B cell (primary cell): ENCODE measurements around the gene TAS2R39. TPM values are rescaled to one million over a fixed set of nuclear protein-coding genes. Genes with fewer than 3 reads are reported as not detected.
"Not testable (repeated sequence)": the region's sequence is repeated elsewhere in the genome, so short reads cannot be mapped to it uniquely, and the experiment has no call there.

Experiments
- ATAC-seq: fragments of 200-7000 bp; cut with Tn5 transposase; one replicate; pipeline ENCODE4 v1.10.0; 2021; ENCODE audit warnings: low read depth, mild to moderate bottlenecking, moderate number of reproducible peaks, moderate library complexity
- CTCF ChIA-PET: fragments of 350-600 bp; sonication (Branson Sonifier 250); formaldehyde crosslinking; loops from one replicate; lab custom pipeline; 2021; ENCODE audit warnings: antibody characterized with exemption, inconsistent platforms; lab: Charles Lee
- POLR2A ChIA-PET: fragments of 350-600 bp; sonication (Branson Sonifier 250); formaldehyde crosslinking; loops from one replicate; lab custom pipeline; 2021; ENCODE audit warnings: antibody characterized with exemption; lab: Charles Lee
- DNase-seq: peaks from one replicate; pipeline ENCODE4 v3.0.0; 2013
- H2AFZ ChIP-seq: 2 replicates; pipeline ENCODE4 v1.6.1; 2012; ENCODE audit warnings: mild to moderate bottlenecking, low read depth, low read length; ENCODE audit not compliant: insufficient read depth, poor library complexity, severe bottlenecking
- H3K27ac ChIP-seq, 2 donors: 1 replicate in 1 of 2; 2 replicates in 1 of 2; pipeline ENCODE4 v1.5.1; 2012 to 2013; ENCODE audit warnings: low read length in 2 of 2, mild to moderate bottlenecking in 2 of 2, moderate library complexity in 1 of 2
- H3K27me3 ChIP-seq, 4 experiments: fragments of 200-600 bp in 1 of 4; sonication (generic) in 1 of 4; replicated peaks in 1 of 4; 1 replicate in 2 of 4; 2 replicates in 2 of 4; pipeline versions ENCODE4 v1.6.1 to v1.7.0; 2013 to 2016; ENCODE audit warnings: low read length in 3 of 4, mild to moderate bottlenecking in 2 of 4, mixed read lengths in 1 of 4, moderate library complexity in 1 of 4; ENCODE audit not compliant: insufficient read depth in 4 of 4, control insufficient read depth in 3 of 4; ENCODE audit errors: control extremely low read depth in 1 of 4
- H3K36me3 ChIP-seq, 2 experiments: replicated peaks in 1 of 2; 1 replicate in 1 of 2; 2 replicates in 1 of 2; pipeline versions ENCODE4 v1.6.1 to v1.7.1; 2013; ENCODE audit warnings: low read length in 1 of 2; ENCODE audit not compliant: insufficient read depth in 2 of 2, control insufficient read depth in 1 of 2; ENCODE audit errors: control extremely low read depth in 1 of 2, extremely low read depth in 1 of 2
- H3K4me1 ChIP-seq, 2 donors: fragments of 200-600 bp in 1 of 2; sonication (generic) in 1 of 2; 1 replicate in 1 of 2; 2 replicates in 1 of 2; pipeline versions ENCODE4 v1.5.1 to v1.6.1; 2013 to 2017; ENCODE audit warnings: low read length in 2 of 2; ENCODE audit not compliant: control insufficient read depth in 2 of 2, insufficient read depth in 2 of 2
- H3K4me2 ChIP-seq: replicated peaks from 2 replicates; pipeline ENCODE3; 2012; ENCODE audit warnings: mild to moderate bottlenecking, low read depth, low read length; ENCODE audit not compliant: poor library complexity, severe bottlenecking
- H3K4me3 ChIP-seq, 5 experiments: fragments of 200-600 bp in 1 of 5; sonication (generic) in 1 of 5; 1 replicate in 3 of 5; 2 replicates in 2 of 5; pipeline versions ENCODE4 v1.5.1 to v1.7.0; 2011 to 2016; ENCODE audit warnings: low read length in 4 of 5, mild to moderate bottlenecking in 4 of 5, low read depth in 2 of 5, control low read depth in 1 of 5, moderate library complexity in 1 of 5; ENCODE audit not compliant: insufficient read depth in 1 of 5; ENCODE audit errors: control extremely low read depth in 1 of 5, extremely low read depth in 1 of 5
- H3K79me2 ChIP-seq: fragments of 200-600 bp; sonication (generic); one replicate; pipeline ENCODE4 v1.6.0; 2016; ENCODE audit warnings: low read length; ENCODE audit not compliant: control insufficient read depth, insufficient read depth
- H3K9ac ChIP-seq: fragments of 200-600 bp; sonication (generic); 2 replicates; pipeline ENCODE4 v1.6.1; 2017; ENCODE audit warnings: mild to moderate bottlenecking, low read length, moderate library complexity
- H3K9me3 ChIP-seq, 3 donors: one replicate each; pipeline versions ENCODE4 v1.6.1 to v1.7.1; 2013; ENCODE audit warnings: low read length in 2 of 3; ENCODE audit not compliant: control insufficient read depth in 2 of 3, insufficient read depth in 1 of 3; ENCODE audit errors: control extremely low read depth in 1 of 3
- H4K20me1 ChIP-seq: 2 replicates; pipeline ENCODE4 v1.6.0; 2012; ENCODE audit warnings: mild to moderate bottlenecking, low read length; ENCODE audit not compliant: insufficient read depth, control insufficient read depth, poor library complexity, severe bottlenecking
- H3K27ac Mint-ChIP-seq: one replicate; pipeline ENCODE4 v1.8.0; 2021; ENCODE audit warnings: mixed read lengths
- H3K27me3 Mint-ChIP-seq: one replicate; pipeline ENCODE4 v1.8.0; 2021; ENCODE audit warnings: mixed read lengths
- H3K4me1 Mint-ChIP-seq: one replicate; pipeline ENCODE4 v1.8.0; 2021; ENCODE audit warnings: mixed read lengths
- H3K4me3 Mint-ChIP-seq: one replicate; pipeline ENCODE4 v1.8.0; 2021; ENCODE audit warnings: mixed read lengths
- H3K9me3 Mint-ChIP-seq: one replicate; pipeline ENCODE4 v1.8.0; 2022; ENCODE audit warnings: mixed read lengths; ENCODE audit not compliant: insufficient read depth
- EZH2 ChIP-seq: IDR thresholded peaks from 2 replicates; pipeline ENCODE4 v1.6.1; 2012; ENCODE audit warnings: borderline replicate concordance, low read depth, mild to moderate bottlenecking, moderate library complexity, low read length; ENCODE audit not compliant: insufficient read depth, poor library complexity, severe bottlenecking
- WGBS: methylation state at CpG from one replicate; pipeline ENCODE4 v1.1.5; 2013; ENCODE audit warnings: missing lambda C conversion rate; ENCODE audit not compliant: insufficient coverage; 5-methylcytosine and 5-hydroxymethylcytosine counted together
- intact Hi-C: fragments of 100-400 bp; cut with micrococcal nuclease; formaldehyde crosslinking; loops from one replicate; pipeline ENCODE4 v1.10.0; 2022
- polyA plus RNA-seq: library from polyadenylated mRNA; depleted of rRNA; stranded (reverse); fragments of >200 nt; gene quantifications from 2 replicates; pipeline ENCODE4 v1.2.3, GENCODE V29; 2012
- total RNA-seq, 2 donors: library from RNA; stranded (reverse); fragments of 120-200 nt in 1 of 2; gene quantifications; 1 replicate in 1 of 2; 2 replicates in 1 of 2; pipeline versions ENCODE4 v1.2.3 to v1.2.4, GENCODE V29; 2013 to 2022
- TF ChIP-seq, protein P1 (sequence below): fragments of 200-600 bp; IDR thresholded peaks from one replicate; pipeline ENCODE4 v1.8.0; 2022; ENCODE audit warnings: antibody characterized with exemption, mild to moderate bottlenecking

The TAS2R39 gene
- total and polyA plus RNA-seq, 2 donors (not counting 1 experiment from before 2014, with no cell fraction given), result not detected

DNA sequence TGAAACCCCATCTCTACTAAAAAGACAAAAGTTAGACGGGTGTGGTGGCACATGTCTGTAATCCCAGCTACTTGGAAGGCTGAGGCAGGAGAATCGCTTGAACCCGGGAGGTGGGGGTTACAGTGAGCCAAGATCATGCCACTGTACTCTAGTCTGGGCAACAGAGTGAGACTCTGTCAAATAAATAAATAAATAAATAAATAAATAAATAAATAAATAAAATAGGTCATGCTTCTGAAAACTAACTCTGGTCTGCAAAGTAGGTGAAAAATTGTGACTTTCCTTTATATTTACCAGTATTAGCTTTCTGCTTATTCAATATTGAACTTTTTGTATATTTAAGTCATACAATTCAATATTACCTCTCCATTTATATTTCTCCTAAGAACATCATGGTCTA lies 24.6 kb upstream of the TAS2R39 start:
- H4K20me1 ChIP-seq, H3K9me3 Mint-ChIP-seq, H3K9ac ChIP-seq, H3K27me3 Mint-ChIP-seq, H3K79me2 ChIP-seq, DNase-seq, H3K36me3 ChIP-seq, H3K4me1 Mint-ChIP-seq, H2AFZ ChIP-seq, POLR2A ChIA-PET, H3K27ac Mint-ChIP-seq, intact Hi-C loops, H3K4me3 Mint-ChIP-seq, H3K4me2 ChIP-seq, CTCF ChIA-PET, ATAC-seq, H3K9me3 ChIP-seq, H3K4me1 ChIP-seq, H3K27ac ChIP-seq, H3K4me3 ChIP-seq, H3K27me3 ChIP-seq: not testable (repeated sequence)
- WGBS, result 100% methylated on average over 2 of the region's 3 CpGs

DNA sequence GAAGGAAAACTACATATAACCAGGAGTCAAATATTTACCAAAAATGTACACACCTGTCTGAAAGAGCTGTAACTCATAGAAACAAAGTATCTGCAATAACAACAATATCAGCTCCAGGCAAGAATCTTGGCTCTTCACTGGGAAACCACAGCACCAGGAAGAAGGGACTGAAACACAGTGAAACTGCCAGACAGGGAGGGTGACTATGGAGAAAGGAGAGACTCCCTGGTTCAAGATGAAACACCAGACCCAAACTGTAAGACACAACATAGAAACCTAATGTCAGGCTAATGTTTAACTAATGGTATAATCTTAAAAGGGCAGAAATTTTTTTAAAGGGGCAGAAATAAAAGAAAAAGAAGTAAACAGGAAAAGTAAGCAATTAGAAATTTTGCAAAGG lies 11.5 kb upstream of the TAS2R39 start:
- Mint-ChIP-seq H3K9me3 (peaks cover 3% of the 10 kb centered on the region), H3K27me3 (no peaks in the 10 kb centered on the region), H3K27ac (no peak overlapping the region), H3K4me3 (no peak overlapping the region), H3K4me1 (peaks cover 20% of the 10 kb centered on the region)
- H3K27ac ChIP-seq, result no peak overlapping the region
- H3K36me3 ChIP-seq, result no peaks in the 10 kb centered on the region
- H3K79me2 ChIP-seq, result no peaks in the 10 kb centered on the region
- ATAC-seq (no peak), DNase-seq (no peak)
- ChIA-PET POLR2A (interaction anchor here (0.7 kb wide), 1 partner anchor 8 kb away, joined by 3 read pairs; no protein-coding TSS in a partner anchor), CTCF (no interaction called here)
- peaks cover 0 to 10% (median 0%) of the 10 kb centered on the region in 3 donors for H3K9me3 ChIP-seq
- intact Hi-C loops, result no loop called here
- H3K4me1 ChIP-seq, result peaks cover 12 to 16% of the 10 kb centered on the region in 2 donors
- peak overlapping the region; percentile 14 for H2AFZ ChIP-seq
- H4K20me1 ChIP-seq, result no peaks in the 10 kb centered on the region
- H3K4me3 ChIP-seq, result no peak overlapping the region
- H3K4me2 ChIP-seq, result peak overlapping the region; percentile 28
- no peaks in the 10 kb centered on the region for H3K27me3 ChIP-seq
- no peak for TF ChIP-seq EZH2
- TF ChIP-seq, protein P1, sequence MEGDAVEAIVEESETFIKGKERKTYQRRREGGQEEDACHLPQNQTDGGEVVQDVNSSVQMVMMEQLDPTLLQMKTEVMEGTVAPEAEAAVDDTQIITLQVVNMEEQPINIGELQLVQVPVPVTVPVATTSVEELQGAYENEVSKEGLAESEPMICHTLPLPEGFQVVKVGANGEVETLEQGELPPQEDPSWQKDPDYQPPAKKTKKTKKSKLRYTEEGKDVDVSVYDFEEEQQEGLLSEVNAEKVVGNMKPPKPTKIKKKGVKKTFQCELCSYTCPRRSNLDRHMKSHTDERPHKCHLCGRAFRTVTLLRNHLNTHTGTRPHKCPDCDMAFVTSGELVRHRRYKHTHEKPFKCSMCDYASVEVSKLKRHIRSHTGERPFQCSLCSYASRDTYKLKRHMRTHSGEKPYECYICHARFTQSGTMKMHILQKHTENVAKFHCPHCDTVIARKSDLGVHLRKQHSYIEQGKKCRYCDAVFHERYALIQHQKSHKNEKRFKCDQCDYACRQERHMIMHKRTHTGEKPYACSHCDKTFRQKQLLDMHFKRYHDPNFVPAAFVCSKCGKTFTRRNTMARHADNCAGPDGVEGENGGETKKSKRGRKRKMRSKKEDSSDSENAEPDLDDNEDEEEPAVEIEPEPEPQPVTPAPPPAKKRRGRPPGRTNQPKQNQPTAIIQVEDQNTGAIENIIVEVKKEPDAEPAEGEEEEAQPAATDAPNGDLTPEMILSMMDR, result no peak
- no peak overlapping the region for H3K9ac ChIP-seq
